Measurements from ENCODE around the gene OTOGL. TPM values are rescaled to one million over a fixed set of nuclear protein-coding genes. Genes with fewer than 3 reads are reported as not detected.

OTOGL gene
- polyA plus RNA-seq, 1 of the 3 experiments (the other 2 are of a cell fraction): 0.61 TPM

GRCh38 chr12:80320121-80320678, 220.9 kb downstream of the OTOGL start:
- POLR2A ChIA-PET: no interaction called here
- no peaks in the 10 kb centered on the region for H3K4me1 ChIP-seq (ENCODE audit: control insufficient read depth in 1 of 2, insufficient read depth in 2 of 2, low read depth in 1 of 2, low read length in 1 of 2)

GRCh38 chr12:80321653-80322052, 222.3 kb downstream of the OTOGL start:
- no peak overlapping the region for H3K4me3 ChIP-seq (ENCODE audit: low read depth in 2 of 2, low read length in 1 of 2)
- peaks cover 17% of the 10 kb centered on the region for H3K27me3 ChIP-seq (ENCODE audit: insufficient read depth)
- no peak overlapping the region for H3K9ac ChIP-seq
- H3K36me3 ChIP-seq (replicated peaks in 1 of 2; ENCODE audit: control insufficient read depth in 1 of 2, insufficient read depth in 2 of 2, low read length in 1 of 2): no peaks in the 10 kb centered on the region
- no peaks in the 10 kb centered on the region for H3K9me3 ChIP-seq
- no peaks in the 10 kb centered on the region for H3F3A ChIP-seq (replicated peaks; ENCODE audit: insufficient read depth)
- no peak overlapping the region for H3K4me2 ChIP-seq
- H3K4me1 ChIP-seq (ENCODE audit: control insufficient read depth in 1 of 2, insufficient read depth in 2 of 2, low read depth in 1 of 2, low read length in 1 of 2): no peaks in the 10 kb centered on the region
- H3K79me2 ChIP-seq (ENCODE audit: insufficient read depth): no peaks in the 10 kb centered on the region
- no peak overlapping the region for H2AFZ ChIP-seq (ENCODE audit: low read depth)
- no peak for TF ChIP-seq FOXJ3 (CRISPR knock-in tag; IDR thresholded peaks at IDR 0.05)
- TF ChIP-seq TEAD4 (IDR thresholded peaks at IDR 0.05; ENCODE audit: borderline replicate concordance, insufficient read depth): no peak
- TF ChIP-seq EP300 (IDR thresholded peaks at IDR 0.05; ENCODE audit: borderline replicate concordance in 1 of 2, low read depth in 1 of 2, low read length in 1 of 2): no peak
- no peak for TF ChIP-seq CTCF (IDR thresholded peaks at IDR 0.05)
- TF ChIP-seq JUND (IDR thresholded peaks at IDR 0.05): no peak
- TF ChIP-seq RXRA (IDR thresholded peaks at IDR 0.05; ENCODE audit: borderline replicate concordance, low read depth): no peak
- no peak for TF ChIP-seq RAD21 (IDR thresholded peaks at IDR 0.05; ENCODE audit: low read length)
- no peak for TF ChIP-seq GABPA (IDR thresholded peaks at IDR 0.05; ENCODE audit: low read depth)
- TF ChIP-seq ZBTB33 (IDR thresholded peaks at IDR 0.05; ENCODE audit: borderline replicate concordance, low read depth): no peak
- TF ChIP-seq SIN3A (IDR thresholded peaks at IDR 0.05; ENCODE audit: borderline replicate concordance, low read depth, low read length): no peak
- no peak for TF ChIP-seq RCOR1 (IDR thresholded peaks at IDR 0.05; ENCODE audit: low read length)
- TF ChIP-seq REST (IDR thresholded peaks at IDR 0.05; ENCODE audit: low read depth, low read length): no peak
- no peak for TF ChIP-seq USF1 (IDR thresholded peaks at IDR 0.05; ENCODE audit: borderline replicate concordance, low read depth)
- H4K20me1 ChIP-seq (ENCODE audit: insufficient read depth): no peaks in the 10 kb centered on the region
- ChIA-PET CTCF (no interaction called here), POLR2A (no interaction called here)
- H3K9me2 ChIP-seq: no peaks in the 10 kb centered on the region
- WGBS (ENCODE audit: low lambda C conversion rate): 0% methylated on average over 1 of the region's 2 CpGs
- no peak for DNase-seq
- no peak overlapping the region for H3K27ac ChIP-seq (ENCODE audit: low read depth in 2 of 2, low read length in 1 of 2)

More at GRCh38 chr12:80320121-80320678, 220.9 kb downstream of the OTOGL start:
- no peak overlapping the region for H3K27ac ChIP-seq (ENCODE audit: low read depth in 2 of 2, low read length in 1 of 2)
- H2AFZ ChIP-seq (ENCODE audit: low read depth): no peak overlapping the region
- no peaks in the 10 kb centered on the region for H4K20me1 ChIP-seq (ENCODE audit: insufficient read depth)
- no peaks in the 10 kb centered on the region for H3K9me3 ChIP-seq
- H3K36me3 ChIP-seq (replicated peaks in 1 of 2; ENCODE audit: control insufficient read depth in 1 of 2, insufficient read depth in 2 of 2, low read length in 1 of 2): no peaks in the 10 kb centered on the region
- CTCF ChIA-PET: no interaction called here
- no peak for TF ChIP-seq JUND (IDR thresholded peaks at IDR 0.05)
- no peak overlapping the region for H3K4me3 ChIP-seq (ENCODE audit: low read depth in 2 of 2, low read length in 1 of 2)
- 23% methylated on average over 2 of the region's 2 CpGs for WGBS (ENCODE audit: low lambda C conversion rate)
- H3K27me3 ChIP-seq (ENCODE audit: insufficient read depth): peaks cover 17% of the 10 kb centered on the region
- H3K79me2 ChIP-seq (ENCODE audit: insufficient read depth): no peaks in the 10 kb centered on the region
- H3K9ac ChIP-seq: no peak overlapping the region
- H3K9me2 ChIP-seq: no peaks in the 10 kb centered on the region
- no peaks in the 10 kb centered on the region for H3F3A ChIP-seq (replicated peaks; ENCODE audit: insufficient read depth)
- DNase-seq: no peak
- H3K4me2 ChIP-seq: no peak overlapping the region
